Thoracic aorta (tissue), 2 donors: ENCODE measurements around the gene RAD51. TPM values are rescaled to one million over a fixed set of nuclear protein-coding genes. Genes with fewer than 3 reads are reported as not detected.

Experiments used
- ATAC-seq: fragments of 150-250 bp; one replicate; pipeline ENCODE4 v1.8.0; 2017; ENCODE audit warnings: low read depth; ENCODE audit not compliant: insufficient number of reproducible peaks, low FRiP score
- DNase-seq: peaks from one replicate; pipeline ENCODE4 v3.0.0-alpha.2; 2020; ENCODE audit warnings: low spot score
- H3K27ac ChIP-seq, 2 donors: fragments of 200-600 bp; sonication (generic); 1 replicate in 1 of 2; 2 replicates in 1 of 2; pipeline ENCODE4 v1.5.1; 2016; ENCODE audit warnings: mild to moderate bottlenecking in 2 of 2, moderate library complexity in 2 of 2
- H3K27me3 ChIP-seq: fragments of 200-600 bp; sonication (generic); replicated peaks from 2 replicates; pipeline ENCODE4 v1.6.0; 2016; ENCODE audit warnings: mild to moderate bottlenecking; ENCODE audit not compliant: insufficient read depth
- H3K36me3 ChIP-seq: fragments of 200-600 bp; sonication (generic); one replicate; pipeline ENCODE4 v1.5.1; 2016
- H3K4me1 ChIP-seq, 2 donors: fragments of 200-600 bp; sonication (generic); 1 replicate in 1 of 2; 2 replicates in 1 of 2; pipeline versions ENCODE4 v1.5.1 to v1.6.0; 2016; ENCODE audit warnings: low read depth in 2 of 2, mild to moderate bottlenecking in 1 of 2; ENCODE audit not compliant: control insufficient read depth in 1 of 2
- H3K4me3 ChIP-seq: fragments of 200-600 bp; sonication (generic); 2 replicates; pipeline ENCODE4 v1.5.1; 2016; ENCODE audit warnings: mild to moderate bottlenecking
- H3K9me3 ChIP-seq: fragments of 200-600 bp; sonication (generic); 2 replicates; pipeline ENCODE4 v1.5.1; 2016
- CTCF ChIP-seq: fragments of 200-600 bp; sonication (generic); IDR thresholded peaks from one replicate; pipeline ENCODE4 v1.5.1; 2019; ENCODE audit warnings: antibody characterized with exemption
- total RNA-seq, 2 donors: library from RNA; depleted of rRNA; stranded (reverse); fragments of >200 nt; gene quantifications; one replicate each; pipeline versions ENCODE4 v1.1.0 to v1.2.3, GENCODE V29; 2016

The RAD51 gene
- total RNA-seq, 2 donors from 2014 or later = 0.27 TPM; not detected in 1

GRCh38 chr15:40722354-40722753 is 27.4 kb downstream of the RAD51 start:
- no peaks in the 10 kb centered on the region for H3K9me3 ChIP-seq
- no peak for TF ChIP-seq CTCF
- H3K36me3 ChIP-seq = no peaks in the 10 kb centered on the region
- no peaks in the 10 kb centered on the region for H3K4me1 ChIP-seq
- no peak overlapping the region for H3K4me3 ChIP-seq
- DNase-seq (no peak), ATAC-seq (no peak)
- H3K27ac ChIP-seq = no peak overlapping the region
- H3K27me3 ChIP-seq = no peaks in the 10 kb centered on the region

DNA sequence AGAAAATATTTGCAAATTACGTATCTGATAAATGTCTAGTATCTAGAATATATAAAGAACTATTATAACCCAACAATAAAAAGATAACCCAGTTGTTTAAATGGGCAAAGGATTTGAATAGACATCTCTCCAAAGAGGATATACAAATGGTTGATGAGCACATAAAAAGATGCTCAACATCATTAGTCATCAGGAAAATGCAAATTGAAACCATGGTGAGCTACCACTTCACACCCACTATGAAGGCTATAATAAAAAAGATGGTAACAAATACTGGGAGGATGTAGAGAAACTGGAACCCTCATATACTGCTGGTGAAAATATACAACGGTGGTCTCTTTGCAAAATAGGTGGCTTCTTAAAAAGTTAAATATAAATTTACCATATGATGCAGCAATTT is 28.0 kb downstream of the RAD51 start:
- TF ChIP-seq CTCF = no peak
- Histone ChIP-seq H3K27me3 (no peaks in the 10 kb centered on the region), H3K4me3 (no peak overlapping the region), H3K4me1 (no peaks in the 10 kb centered on the region), H3K27ac (no peak overlapping the region), H3K36me3 (no peaks in the 10 kb centered on the region), H3K9me3 (no peaks in the 10 kb centered on the region)
- DNase-seq = no peak
- no peak for ATAC-seq

GRCh38 chr15:40723919-40724318 is 28.9 kb downstream of the RAD51 start:
- Histone ChIP-seq H3K4me1 (no peaks in the 10 kb centered on the region), H3K27me3 (no peaks in the 10 kb centered on the region), H3K36me3 (no peaks in the 10 kb centered on the region), H3K9me3 (no peaks in the 10 kb centered on the region), H3K27ac (no peak overlapping the region), H3K4me3 (no peak overlapping the region)
- TF ChIP-seq CTCF = no peak
- ATAC-seq (no peak), DNase-seq (no peak)

DNA sequence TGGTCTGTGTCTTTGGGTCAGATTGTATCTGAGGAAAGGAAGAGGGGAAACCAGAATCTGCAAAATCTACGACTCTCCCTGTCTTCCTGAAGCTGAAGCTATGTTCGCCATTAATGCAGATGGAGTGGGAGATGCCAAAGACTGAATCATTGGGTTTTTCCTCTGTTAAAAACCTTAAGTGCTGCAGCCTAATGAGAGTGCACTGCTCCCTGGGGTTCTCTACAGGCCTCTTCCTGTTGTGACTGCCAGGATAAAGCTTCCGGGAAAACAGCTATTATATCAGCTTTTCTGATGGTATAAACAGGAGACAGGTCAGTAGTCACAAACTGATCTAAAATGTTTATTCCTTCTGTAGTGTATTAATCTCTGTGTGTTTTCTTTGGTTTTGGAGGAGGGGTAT is 36.1 kb downstream of the RAD51 start:
- DNase-seq (no peak), ATAC-seq (no peak)
- Histone ChIP-seq H3K36me3 (peaks cover 5% of the 10 kb centered on the region), H3K4me3 (no peak overlapping the region), H3K4me1 (no peaks in the 10 kb centered on the region), H3K27me3 (no peaks in the 10 kb centered on the region), H3K27ac (no peak overlapping the region), H3K9me3 (no peaks in the 10 kb centered on the region)
- TF ChIP-seq CTCF = no peak

DNA sequence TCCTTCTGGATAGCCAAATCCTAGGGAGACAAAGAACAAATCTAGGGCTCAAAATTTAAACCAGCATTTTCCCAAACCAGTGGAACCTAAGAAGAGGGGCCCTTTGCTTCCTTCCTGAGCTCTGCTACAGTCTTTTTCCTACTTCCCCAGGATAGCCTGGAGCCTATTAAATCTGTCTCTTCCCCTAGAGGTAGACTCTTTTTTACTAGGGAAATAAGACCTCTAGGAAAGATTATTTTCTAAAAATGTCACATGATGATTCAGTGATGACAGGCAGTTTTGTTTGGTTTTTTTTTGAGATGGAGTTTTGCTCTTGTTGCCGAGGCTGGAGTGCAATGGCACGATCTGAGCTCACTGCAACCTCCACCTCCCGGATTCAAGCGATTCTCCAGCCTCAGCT is 41.6 kb downstream of the RAD51 start:
- Histone ChIP-seq H3K36me3 (peaks cover 47% of the 10 kb centered on the region), H3K27ac (no peak overlapping the region), H3K27me3 (no peaks in the 10 kb centered on the region), H3K4me1 (no peaks in the 10 kb centered on the region), H3K4me3 (no peak overlapping the region), H3K9me3 (no peaks in the 10 kb centered on the region)
- no peak for ATAC-seq
- TF ChIP-seq CTCF = no peak
- no peak for DNase-seq
